Right lobe of liver (tissue), 4 donors: ENCODE data around the gene ARHGAP12.

Experiments used
- POLR2A ChIP-seq: fragments of 450-650 bp; IDR thresholded peaks from one replicate; pipeline ENCODE4 v1.6.1; 2017; ENCODE audit warnings: antibody characterized with exemption, mild to moderate bottlenecking
- TF ChIP-seq, protein P1 (sequence below), 4 donors: fragments of 200-600 bp in 3 of 4; fragments of 450-650 bp in 1 of 4; IDR thresholded peaks; one replicate each; pipeline versions ENCODE4 v1.5.1 to v1.8.0; 2016 to 2022; ENCODE audit warnings: antibody characterized with exemption in 4 of 4, mild to moderate bottlenecking in 2 of 4
- donor health status: DM: no; HTN: no; CAD: no.
- donor health status: DM: no; HTN: no; CAD: no.
- donor health status: DM: no; HTN: yes; CAD: no.

DNA sequence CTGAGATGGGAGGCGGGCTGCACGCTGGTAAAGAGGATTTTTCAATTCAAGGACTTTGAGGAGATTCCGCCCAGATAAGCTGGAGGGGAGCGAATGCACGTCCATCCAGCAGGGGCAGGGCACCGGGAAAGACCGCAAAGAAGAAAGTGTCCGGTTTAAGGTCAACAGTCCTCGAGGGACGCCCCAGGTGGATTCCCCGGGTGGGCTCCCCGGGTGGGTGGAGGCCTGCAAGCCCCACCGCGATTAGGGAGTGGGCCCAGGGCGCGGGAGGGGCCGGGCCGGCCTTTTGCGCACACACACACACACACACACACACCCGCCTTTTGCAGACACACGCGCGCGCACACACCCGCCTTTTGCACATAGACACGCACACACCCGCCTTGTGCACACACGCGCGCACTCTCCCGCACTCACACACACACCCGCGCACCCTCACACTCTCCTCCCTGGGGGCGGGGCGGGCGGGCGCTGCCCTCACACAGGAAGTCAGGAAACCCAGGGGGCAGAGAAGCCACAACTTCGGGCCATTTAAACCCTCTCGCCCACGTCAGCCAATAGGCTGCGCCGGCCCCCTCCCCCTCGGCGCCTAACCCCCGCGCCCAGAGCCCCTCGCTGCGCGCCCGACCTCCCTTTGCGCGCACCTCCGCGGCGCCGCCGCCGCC, 615 bp downstream of the ARHGAP12 start:
- TF ChIP-seq, protein P1, sequence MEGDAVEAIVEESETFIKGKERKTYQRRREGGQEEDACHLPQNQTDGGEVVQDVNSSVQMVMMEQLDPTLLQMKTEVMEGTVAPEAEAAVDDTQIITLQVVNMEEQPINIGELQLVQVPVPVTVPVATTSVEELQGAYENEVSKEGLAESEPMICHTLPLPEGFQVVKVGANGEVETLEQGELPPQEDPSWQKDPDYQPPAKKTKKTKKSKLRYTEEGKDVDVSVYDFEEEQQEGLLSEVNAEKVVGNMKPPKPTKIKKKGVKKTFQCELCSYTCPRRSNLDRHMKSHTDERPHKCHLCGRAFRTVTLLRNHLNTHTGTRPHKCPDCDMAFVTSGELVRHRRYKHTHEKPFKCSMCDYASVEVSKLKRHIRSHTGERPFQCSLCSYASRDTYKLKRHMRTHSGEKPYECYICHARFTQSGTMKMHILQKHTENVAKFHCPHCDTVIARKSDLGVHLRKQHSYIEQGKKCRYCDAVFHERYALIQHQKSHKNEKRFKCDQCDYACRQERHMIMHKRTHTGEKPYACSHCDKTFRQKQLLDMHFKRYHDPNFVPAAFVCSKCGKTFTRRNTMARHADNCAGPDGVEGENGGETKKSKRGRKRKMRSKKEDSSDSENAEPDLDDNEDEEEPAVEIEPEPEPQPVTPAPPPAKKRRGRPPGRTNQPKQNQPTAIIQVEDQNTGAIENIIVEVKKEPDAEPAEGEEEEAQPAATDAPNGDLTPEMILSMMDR (IDR thresholded peaks at IDR 0.05) = peak in 2 of 4 donors; percentile 9 to 13
- TF ChIP-seq POLR2A = no peak
